Adrenal gland (tissue), 5 donors: ENCODE data around the gene RCAN3.

Source experiments
- CTCF ChIP-seq, 6 experiments: fragments of 450-650 bp in 4 of 6; fragments of 200-600 bp in 2 of 6; sonication (generic) in 1 of 6; IDR thresholded peaks; 1 replicate in 5 of 6; 2 replicates in 1 of 6; pipeline versions ENCODE4 v1.5.1 to v1.8.0; 2016 to 2021; ENCODE audit warnings: antibody characterized with exemption in 6 of 6, mild to moderate bottlenecking in 2 of 6, moderate library complexity in 1 of 6
- POLR2A ChIP-seq, 2 donors: fragments of 450-650 bp; IDR thresholded peaks; one replicate each; pipeline ENCODE4 v1.6.1; 2017; ENCODE audit warnings: antibody characterized with exemption in 2 of 2, mild to moderate bottlenecking in 2 of 2, moderate library complexity in 1 of 2
- donor health status: DM: no; HTN: no; CAD: no.

GRCh38 chr1:24476571-24476970 lies 26.1 kb upstream of the RCAN3 start:
- no peak for TF ChIP-seq CTCF (IDR thresholded peaks at IDR 0.05)
- TF ChIP-seq POLR2A (IDR thresholded peaks at IDR 0.05): no peak
